A549 (cell line): ENCODE data around the gene GPR27. TPM values are rescaled to one million over a fixed set of nuclear protein-coding genes. Genes with fewer than 3 reads are reported as not detected.

Experiments
- ATAC-seq, 2 experiments: fragments of 200-7000 bp in 1 of 2; fragments of >200 bp in 1 of 2; cut with Nextera tagmentation in 1 of 2; cut with Tn5 transposase in 1 of 2; 3 replicates each; pipeline versions ENCODE4 v1.8.0 to v1.9.1; 2018 to 2020; ENCODE audit warnings: mild to moderate bottlenecking in 1 of 2, moderate library complexity in 1 of 2
- CTCF ChIA-PET: fragments of 300-600 bp; sonication (Branson Sonifier 250); formaldehyde crosslinking; extraction: SDS; loops from one replicate; lab custom pipeline; 2021; ENCODE audit warnings: antibody characterized with exemption, inconsistent platforms; lab: Yijun Ruan, JAX
- POLR2A ChIA-PET: fragments of 350-600 bp; formaldehyde crosslinking; extraction: SDS; loops from one replicate; lab custom pipeline; 2021; ENCODE audit warnings: antibody characterized with exemption, inconsistent platforms; lab: Yijun Ruan, JAX
- DNase-seq, 2 experiments: peaks; one replicate each; pipeline versions ENCODE4 v3.0.0 to v3.0.0-alpha.2; 2011 to 2016; ENCODE audit warnings: low read depth in 1 of 2, low spot score in 1 of 2
- FAIRE-seq: peaks from 2 replicates; lab custom pipeline; 2011; peaks lifted over from hg19 to GRCh38; lab: Jason Lieb, UNC
- H3K27ac ChIP-seq, 2 experiments: fragments of >200 bp; sonication (Bioruptor Twin); formaldehyde crosslinking; 3 replicates each; pipeline ENCODE4 v1.5.1; 2016 to 2017
- H3K4me1 ChIP-seq: fragments of >200 bp; sonication (Bioruptor Twin); formaldehyde crosslinking; 3 replicates; pipeline ENCODE4 v1.6.1; 2016
- H3K4me2 ChIP-seq: fragments of >200 bp; sonication (Bioruptor Twin); formaldehyde crosslinking; 3 replicates; pipeline ENCODE4 v1.6.1; 2016
- H3K4me3 ChIP-seq: fragments of >200 bp; sonication (Bioruptor Twin); formaldehyde crosslinking; 3 replicates; pipeline ENCODE4 v1.5.1; 2016
- H3K9me3 ChIP-seq: fragments of >200 bp; sonication (Bioruptor Twin); formaldehyde crosslinking; 3 replicates; pipeline ENCODE4 v1.6.1; 2016
- ATOH8 ChIP-seq: fragments of 250-450 bp; sonication (Bioruptor Pico); IDR thresholded peaks from 2 replicates; pipeline ENCODE4 v1.5.0; 2020; ENCODE audit warnings: low read depth, mild to moderate bottlenecking, moderate library complexity
- BHLHE40 ChIP-seq: IDR thresholded peaks from 2 replicates; pipeline ENCODE4 v1.6.1; 2012; ENCODE audit warnings: low read depth, low read length, inconsistent platforms
- CBX2 ChIP-seq: fragments of 200-600 bp; sonication (generic); IDR thresholded peaks from 2 replicates; pipeline ENCODE4 v1.6.1; 2016; ENCODE audit warnings: low read depth, mild to moderate bottlenecking, borderline replicate concordance
- CBX8 ChIP-seq: fragments of 200-600 bp; sonication (generic); IDR thresholded peaks from 2 replicates; pipeline ENCODE4 v1.6.1; 2016
- CEBPB ChIP-seq, 2 experiments: fragments of >200 bp in 1 of 2; sonication (Bioruptor Twin) in 1 of 2; formaldehyde crosslinking in 1 of 2; IDR thresholded peaks; 2 replicates each; pipeline ENCODE4 v1.6.1; 2012 to 2016
- EHF ChIP-seq: fragments of 250-450 bp; sonication (Bioruptor Pico); IDR thresholded peaks from 2 replicates; pipeline ENCODE4 v1.5.0; 2020; ENCODE audit warnings: mild to moderate bottlenecking
- EHMT2 ChIP-seq: fragments of 200-600 bp; sonication (generic); IDR thresholded peaks from 2 replicates; pipeline ENCODE4 v1.6.1; 2016; ENCODE audit warnings: antibody characterized with exemption, low read depth, mild to moderate bottlenecking, moderate library complexity
- FOSB ChIP-seq: fragments of 250-450 bp; sonication (Bioruptor Pico); IDR thresholded peaks from 2 replicates; pipeline ENCODE4 v1.5.0; 2020; ENCODE audit warnings: mild to moderate bottlenecking, moderate library complexity
- GATA3 ChIP-seq: IDR thresholded peaks from 2 replicates; pipeline ENCODE4 v1.6.1; 2012; ENCODE audit warnings: borderline replicate concordance
- HDAC2 ChIP-seq: fragments of 200-600 bp; sonication (generic); IDR thresholded peaks from 2 replicates; pipeline ENCODE4 v1.6.1; 2016
- HEYL ChIP-seq: fragments of 250-450 bp; sonication (Bioruptor Pico); IDR thresholded peaks from 2 replicates; pipeline ENCODE4 v1.8.0; 2021; ENCODE audit warnings: mild to moderate bottlenecking, moderate library complexity
- HMGXB4 ChIP-seq: fragments of 250-450 bp; sonication (Bioruptor Pico); IDR thresholded peaks from 2 replicates; pipeline ENCODE4 v1.5.0; 2021; ENCODE audit warnings: mild to moderate bottlenecking, moderate library complexity, borderline replicate concordance
- HOXB5 ChIP-seq: fragments of 250-450 bp; sonication (Bioruptor Pico); IDR thresholded peaks from 2 replicates; pipeline ENCODE4 v1.5.0; 2020; ENCODE audit warnings: mild to moderate bottlenecking, moderate library complexity
- JUN ChIP-seq, 2 experiments: fragments of >200 bp; sonication (Bioruptor Twin); formaldehyde crosslinking; IDR thresholded peaks; 2 replicates in 1 of 2; 3 replicates in 1 of 2; pipeline ENCODE4 v1.6.1; 2016 to 2017
- KDM1A ChIP-seq: fragments of 200-600 bp; sonication (generic); IDR thresholded peaks from 2 replicates; pipeline ENCODE4 v1.6.1; 2016; ENCODE audit warnings: low read depth, mild to moderate bottlenecking
- PBX3 ChIP-seq: IDR thresholded peaks from 2 replicates; pipeline ENCODE4 v1.6.1; 2012
- SMC3 ChIP-seq: fragments of >200 bp; sonication (Bioruptor Twin); formaldehyde crosslinking; IDR thresholded peaks from 3 replicates; pipeline ENCODE4 v1.6.1; 2018; ENCODE audit warnings: inconsistent platforms
- SREBF2 ChIP-seq: fragments of 450-650 bp; IDR thresholded peaks from 2 replicates; pipeline ENCODE4 v1.6.1; 2014; ENCODE audit warnings: mild to moderate bottlenecking, moderate library complexity
- USF2 ChIP-seq: fragments of 450-650 bp; IDR thresholded peaks from 2 replicates; pipeline ENCODE4 v1.6.1; 2014; ENCODE audit warnings: antibody characterized with exemption
- WGBS: methylation state at CpG from one replicate; pipeline ENCODE4 v1.1.6; 2017; ENCODE audit errors: missing lambda C conversion rate; 5-methylcytosine and 5-hydroxymethylcytosine counted together
- polyA plus RNA-seq, 4 experiments: library from polyadenylated mRNA; depleted of rRNA in 3 of 4; stranded (reverse); fragments of >200 nt; fragmentation: RNase III in 1 of 4; extraction: RNeasy Plus Mini Kit Qiagen cat#74134 plus additional on column Dnase treatment in 1 of 4; gene quantifications; 2 replicates in 3 of 4; 3 replicates in 1 of 4; pipeline ENCODE4 v1.2.3, GENCODE V29; 2011 to 2017
- TF ChIP-seq, protein P1 (sequence below): fragments of 150-350 bp; IDR thresholded peaks from 2 replicates; pipeline ENCODE4 v1.6.1; 2014; ENCODE audit warnings: low read depth, mild to moderate bottlenecking, low read length
- TF ChIP-seq, protein P2 (sequence below): fragments of >200 bp; sonication (Bioruptor Twin); formaldehyde crosslinking; IDR thresholded peaks from 2 replicates; pipeline ENCODE4 v1.6.1; 2016

GPR27 gene
- polyA plus RNA-seq, 2 of the 4 experiments (the other 2 are of a cell fraction), result 1.6 to 1.7 TPM

GRCh38 chr3:71763426-71763825 is 9.8 kb downstream of the GPR27 start:
- FAIRE-seq, result no peak

DNA sequence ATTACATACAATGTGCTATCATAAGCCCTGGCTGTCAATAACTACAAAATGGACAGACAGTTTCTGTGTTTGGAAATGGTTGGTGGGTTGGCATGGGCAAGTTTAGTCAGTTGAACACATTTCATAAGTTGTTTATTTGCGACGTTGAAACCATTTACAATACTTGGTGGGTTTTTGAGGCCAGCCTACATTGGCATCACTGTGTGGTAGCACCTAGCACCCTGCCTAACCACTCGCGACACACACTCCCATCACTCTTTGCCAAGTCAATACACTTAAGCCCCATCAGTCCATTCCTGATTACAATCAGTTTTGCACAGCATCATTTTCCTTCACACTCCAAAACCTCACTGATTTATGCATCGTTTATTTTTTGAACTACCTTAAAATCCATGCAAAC is 17.5 kb downstream of the GPR27 start:
- TF ChIP-seq BHLHE40, result no peak
- ChIA-PET CTCF (no interaction called here), POLR2A (no interaction called here)
- H3K27ac ChIP-seq, result no peak overlapping the region
- no peak overlapping the region for H3K4me3 ChIP-seq
- 70% methylated on average over 5 of the region's 5 CpGs for WGBS
- FAIRE-seq, result no peak
- ATAC-seq, result no peak
- H3K4me1 ChIP-seq, result no peaks in the 10 kb centered on the region
- DNase-seq, result no peak
- no peaks in the 10 kb centered on the region for H3K9me3 ChIP-seq
- no peak overlapping the region for H3K4me2 ChIP-seq

More at GRCh38 chr3:71763426-71763825, 9.8 kb downstream of the GPR27 start:
- Histone ChIP-seq H3K4me3 (no peak overlapping the region), H3K27ac (no peak overlapping the region), H3K4me1 (no peaks in the 10 kb centered on the region), H3K4me2 (no peak overlapping the region), H3K9me3 (no peaks in the 10 kb centered on the region)
- no peak for TF ChIP-seq PBX3
- TF ChIP-seq BHLHE40, result no peak
- no peak for TF ChIP-seq HEYL (CRISPR knock-in tag)
- no peak for TF ChIP-seq FOSB
- no peak for TF ChIP-seq JUN (IDR thresholded peaks at IDR 0.05)
- TF ChIP-seq SREBF2, result no peak
- no peak for TF ChIP-seq ATOH8 (CRISPR knock-in tag)
- TF ChIP-seq SMC3, result no peak
- no peak for TF ChIP-seq HOXB5 (CRISPR knock-in tag)
- no peak for TF ChIP-seq USF2
- TF ChIP-seq HDAC2, result no peak
- TF ChIP-seq, protein P1, sequence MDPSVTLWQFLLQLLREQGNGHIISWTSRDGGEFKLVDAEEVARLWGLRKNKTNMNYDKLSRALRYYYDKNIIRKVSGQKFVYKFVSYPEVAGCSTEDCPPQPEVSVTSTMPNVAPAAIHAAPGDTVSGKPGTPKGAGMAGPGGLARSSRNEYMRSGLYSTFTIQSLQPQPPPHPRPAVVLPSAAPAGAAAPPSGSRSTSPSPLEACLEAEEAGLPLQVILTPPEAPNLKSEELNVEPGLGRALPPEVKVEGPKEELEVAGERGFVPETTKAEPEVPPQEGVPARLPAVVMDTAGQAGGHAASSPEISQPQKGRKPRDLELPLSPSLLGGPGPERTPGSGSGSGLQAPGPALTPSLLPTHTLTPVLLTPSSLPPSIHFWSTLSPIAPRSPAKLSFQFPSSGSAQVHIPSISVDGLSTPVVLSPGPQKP, result no peak
- WGBS, result 42% methylated on average over 5 of the region's 5 CpGs
- DNase-seq (no peak), ATAC-seq (no peak)
- ChIA-PET POLR2A (no interaction called here), CTCF (interaction anchor here (0.5 to 0.6 kb wide), 2 partner anchors 69 to 1278 kb away, joined by 3 read pairs; no protein-coding TSS in a partner anchor)

GRCh38 chr3:71771884-71772283 is 18.2 kb downstream of the GPR27 start:
- Histone ChIP-seq H3K4me2 (no peak overlapping the region), H3K4me1 (no peaks in the 10 kb centered on the region), H3K9me3 (no peaks in the 10 kb centered on the region), H3K4me3 (no peak overlapping the region), H3K27ac (no peak overlapping the region)
- TF ChIP-seq CBX8 (no peak), EHMT2 (no peak), EHF (CRISPR knock-in tag) (no peak), GATA3 (no peak), CEBPB (IDR thresholded peaks at IDR 0.05) (no peak), CBX2 (no peak), KDM1A (no peak), HMGXB4 (CRISPR knock-in tag) (no peak), ATOH8 (CRISPR knock-in tag) (no peak)
- TF ChIP-seq, protein P2, sequence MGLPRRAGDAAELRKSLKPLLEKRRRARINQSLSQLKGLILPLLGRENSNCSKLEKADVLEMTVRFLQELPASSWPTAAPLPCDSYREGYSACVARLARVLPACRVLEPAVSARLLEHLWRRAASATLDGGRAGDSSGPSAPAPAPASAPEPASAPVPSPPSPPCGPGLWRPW, result no peak
- no peak for FAIRE-seq
- ATAC-seq, result no peak
- ChIA-PET CTCF (no interaction called here), POLR2A (no interaction called here)
- DNase-seq, result no peak
- WGBS, result 47% methylated on average over 1 of the region's 1 CpG
